RWPE1 (cell line): ENCODE results near the gene PAK5.

Experiments
- CTCF ChIA-PET: fragments of 350-600 bp; sonication (Branson Sonifier 250); formaldehyde crosslinking; extraction: SDS; loops from one replicate; lab custom pipeline; 2021; lab: Yijun Ruan, JAX
- POLR2A ChIA-PET: fragments of 400-600 bp; formaldehyde crosslinking; extraction: SDS; loops from one replicate; lab custom pipeline; 2020; ENCODE audit warnings: antibody characterized with exemption; ENCODE audit not compliant: low non-redundant PET; lab: Yijun Ruan, JAX
- DNase-seq: peaks from one replicate; pipeline ENCODE4 v3.0.0; 2012; ENCODE audit warnings: low spot score
- H3K27ac ChIP-seq: fragments of 450-650 bp; 2 replicates; pipeline ENCODE4 v1.5.1; 2017
- CTCF ChIP-seq: fragments of 450-650 bp; conservative IDR thresholded peaks from 2 replicates; pipeline ENCODE4 v1.5.1; 2017; ENCODE audit warnings: low read depth, mild to moderate bottlenecking

The PAK5 gene

DNA sequence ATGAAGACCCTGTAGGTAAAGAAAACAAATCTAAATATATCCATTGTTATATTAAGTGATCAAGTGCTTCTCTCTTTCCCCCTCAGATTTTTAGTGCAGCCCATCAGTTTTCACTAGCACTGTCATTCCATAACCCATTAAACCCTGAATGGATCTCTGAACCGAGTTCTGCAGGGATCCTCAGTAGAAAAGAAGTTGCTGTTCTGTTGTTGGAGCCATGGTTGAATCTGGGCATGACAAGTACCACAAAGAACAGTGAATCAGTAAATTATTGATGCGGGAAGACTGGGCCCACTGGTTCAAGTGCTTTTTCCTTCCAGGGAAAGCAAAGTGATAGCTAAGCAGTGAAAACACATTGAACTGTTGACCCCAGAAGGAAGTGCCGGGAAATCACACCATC is 264.1 kb downstream of the PAK5 start:
- POLR2A ChIA-PET: no interaction called here
- CTCF ChIA-PET: no interaction called here
- TF ChIP-seq CTCF: no peak
- H3K27ac ChIP-seq: no peak overlapping the region
- no peak for DNase-seq

DNA sequence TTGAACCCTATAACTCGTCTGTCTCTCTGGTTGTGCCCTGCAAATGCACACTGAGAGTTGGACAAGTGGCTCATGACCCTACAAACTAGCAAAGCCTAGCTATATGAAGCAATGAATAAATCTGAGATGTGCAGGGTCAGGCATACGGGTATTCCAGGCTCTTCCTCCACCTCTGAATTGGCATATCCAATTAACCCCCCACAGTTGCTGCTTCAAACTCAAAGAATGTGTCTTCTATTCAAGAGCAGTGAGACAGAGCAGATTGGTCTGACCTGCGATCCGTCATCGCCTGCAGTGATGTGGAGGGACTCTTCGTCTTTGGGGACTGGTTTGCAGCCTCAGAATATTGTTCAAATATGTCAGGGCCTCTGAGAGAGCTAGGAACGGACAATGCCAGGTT is 264.7 kb downstream of the PAK5 start:
- POLR2A ChIA-PET: no interaction called here
- no peak overlapping the region for H3K27ac ChIP-seq
- TF ChIP-seq CTCF: no peak
- DNase-seq: no peak
- CTCF ChIA-PET: no interaction called here

DNA sequence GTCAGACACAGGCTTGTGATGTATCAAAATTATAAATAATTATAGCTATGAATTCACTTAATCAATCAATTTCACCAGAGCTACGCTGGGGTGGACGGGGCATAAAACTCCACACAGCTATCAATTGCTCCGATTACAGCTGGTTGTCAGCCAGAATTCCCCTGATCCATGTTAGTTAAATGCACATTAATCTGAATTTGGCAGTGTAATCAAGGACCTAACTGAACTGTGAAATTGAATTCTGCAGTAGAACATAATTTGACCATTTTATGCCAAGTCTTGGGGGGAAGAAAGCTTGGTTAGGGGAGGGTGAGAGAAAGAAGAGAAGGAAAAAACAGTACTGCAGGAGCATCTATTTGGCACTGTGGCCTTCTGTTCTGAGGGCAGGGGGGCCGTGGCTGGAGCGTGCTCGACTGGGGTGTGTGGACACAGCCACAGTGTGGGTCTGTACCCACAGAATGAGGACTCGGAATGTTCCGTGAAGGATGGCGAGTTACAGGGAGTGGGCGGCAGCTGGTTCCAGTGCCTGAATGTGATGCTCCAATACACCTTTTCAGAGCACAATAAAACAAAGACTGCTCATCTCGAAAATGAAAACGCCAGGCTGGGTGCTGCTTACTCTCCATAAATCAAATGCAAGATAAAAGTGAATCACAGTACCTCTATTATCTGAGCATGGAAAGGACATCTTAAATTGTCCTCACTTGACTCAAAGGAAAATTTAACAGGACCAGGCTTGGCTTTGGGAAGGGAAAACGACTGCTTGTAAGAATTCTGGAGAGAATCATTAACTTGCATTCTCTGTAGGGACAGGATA is 265.3 kb downstream of the PAK5 start:
- DNase-seq: no peak
- ChIA-PET POLR2A (no interaction called here), CTCF (interaction anchor here (0.7 to 0.8 kb wide), 2 partner anchors 85 to 711 kb away, joined by 3 read pairs; no protein-coding TSS in a partner anchor)
- no peak for TF ChIP-seq CTCF
- H3K27ac ChIP-seq: no peak overlapping the region

GRCh38 chr20:9572670-9573069 is 266.2 kb downstream of the PAK5 start:
- POLR2A ChIA-PET: no interaction called here
- no peak for DNase-seq
- no peak for TF ChIP-seq CTCF
- CTCF ChIA-PET: interaction anchor here (0.6 to 0.8 kb wide), 2 partner anchors 164 to 711 kb away, joined by 3 read pairs; no protein-coding TSS in a partner anchor
- H3K27ac ChIP-seq: no peak overlapping the region

- ChIA-PET CTCF (interaction anchor here (0.6 to 0.7 kb wide), 2 partner anchors 114 to 624 kb away, joined by 3 to 4 read pairs; no protein-coding TSS in a partner anchor), POLR2A (no interaction called here)
- no peak for DNase-seq
- H3K27ac ChIP-seq: no peak overlapping the region
- no peak for TF ChIP-seq CTCF
Measured at GRCh38 chr20:9571783-9572182, 267.1 kb downstream of the PAK5 start.

GRCh38 chr20:9570612-9571011 is 268.3 kb downstream of the PAK5 start:
- no peak overlapping the region for H3K27ac ChIP-seq
- POLR2A ChIA-PET: no interaction called here
- CTCF ChIA-PET: no interaction called here
- no peak for TF ChIP-seq CTCF
- DNase-seq: no peak
